GM23248 (cell line): ENCODE data around the gene RBBP5. TPM values are rescaled to one million over a fixed set of nuclear protein-coding genes. Genes with fewer than 3 reads are reported as not detected.

Experiments
- DNase-seq: peaks from one replicate; pipeline ENCODE4 v3.0.0-alpha.2; 2015
- H2AFZ ChIP-seq: fragments of 200-600 bp; sonication (generic); 2 replicates; pipeline ENCODE4 v1.6.1; 2016; ENCODE audit warnings: antibody characterized with exemption
- H3F3A ChIP-seq: fragments of 200-600 bp; sonication (generic); 2 replicates; pipeline ENCODE4 v1.6.1; 2016; ENCODE audit warnings: mild to moderate bottlenecking, antibody characterized with exemption, mixed run types; ENCODE audit not compliant: insufficient read depth
- H3K27ac ChIP-seq: fragments of 200-600 bp; sonication (generic); 2 replicates; pipeline ENCODE4 v1.5.1; 2016; ENCODE audit warnings: mild to moderate bottlenecking
- H3K27me3 ChIP-seq: fragments of 200-600 bp; sonication (generic); replicated peaks from 2 replicates; pipeline ENCODE4 v1.6.1; 2016; ENCODE audit warnings: mild to moderate bottlenecking; ENCODE audit not compliant: insufficient read depth
- H3K36me3 ChIP-seq: fragments of 200-600 bp; sonication (generic); 2 replicates; pipeline ENCODE4 v1.6.1; 2016; ENCODE audit warnings: low read depth, mild to moderate bottlenecking
- H3K4me1 ChIP-seq: fragments of 200-600 bp; sonication (generic); 2 replicates; pipeline ENCODE4 v1.6.1; 2016; ENCODE audit warnings: mild to moderate bottlenecking; ENCODE audit not compliant: insufficient read depth
- H3K4me2 ChIP-seq: fragments of 200-600 bp; sonication (generic); one replicate; pipeline ENCODE4 v1.6.1; 2016; ENCODE audit warnings: mild to moderate bottlenecking; ENCODE audit not compliant: unreplicated experiment
- H3K4me3 ChIP-seq: fragments of 200-600 bp; sonication (generic); 2 replicates; pipeline ENCODE4 v1.5.1; 2016; ENCODE audit warnings: mild to moderate bottlenecking
- H3K79me2 ChIP-seq: fragments of 200-600 bp; sonication (generic); 2 replicates; pipeline ENCODE4 v1.6.1; 2016; ENCODE audit warnings: mild to moderate bottlenecking; ENCODE audit not compliant: insufficient read depth
- H3K9ac ChIP-seq: fragments of 200-600 bp; sonication (generic); 2 replicates; pipeline ENCODE4 v1.6.1; 2016; ENCODE audit warnings: mild to moderate bottlenecking
- H3K9me2 ChIP-seq: fragments of 200-600 bp; sonication (generic); 2 replicates; pipeline ENCODE4 v1.6.1; 2016; ENCODE audit warnings: mixed run types, mild to moderate bottlenecking, moderate library complexity; ENCODE audit not compliant: insufficient read depth
- H3K9me3 ChIP-seq: fragments of 200-600 bp; sonication (generic); one replicate; pipeline ENCODE4 v1.6.1; 2017; ENCODE audit warnings: low read depth
- H4K20me1 ChIP-seq: fragments of 200-600 bp; sonication (generic); 2 replicates; pipeline ENCODE4 v1.6.0; 2016; ENCODE audit not compliant: insufficient read depth
- EZH2 ChIP-seq: fragments of 200-600 bp; sonication (generic); IDR thresholded peaks from 2 replicates; pipeline ENCODE4 v1.6.1; 2018; ENCODE audit warnings: antibody characterized with exemption, mild to moderate bottlenecking; ENCODE audit not compliant: insufficient read depth, poor library complexity, severe bottlenecking
- EZH2phosphoT487 ChIP-seq: fragments of 200-600 bp; sonication (generic); IDR thresholded peaks from 2 replicates; pipeline ENCODE4 v1.6.1; 2018; ENCODE audit warnings: antibody characterized with exemption, moderate library complexity, mild to moderate bottlenecking, low read depth; ENCODE audit not compliant: insufficient read depth
- WGBS, 2 experiments: methylation state at CpG; one replicate each; pipeline ENCODE4 v1.1.6; 2015 to 2017; ENCODE audit warnings: low lambda C conversion rate in 2 of 2, low coverage in 1 of 2; ENCODE audit errors: missing lambda C conversion rate in 2 of 2; 5-methylcytosine and 5-hydroxymethylcytosine counted together
- in situ Hi-C: fragments of 300-500 bp; cut with MboI; formaldehyde crosslinking; loops from 2 replicates; pipeline ENCODE4 v1.15.0; 2020
- polyA plus RNA-seq: library from polyadenylated mRNA; unstranded; fragments of >200 nt; fragmentation: Nextera tagmentation; extraction: Ambion mirVana; gene quantifications from 2 replicates; pipeline ENCODE4 v1.2.1, GENCODE V29; 2016
- total RNA-seq: library from RNA; depleted of rRNA; stranded (reverse); fragments of >200 nt; shearing (Covaris generic); gene quantifications from 2 replicates; pipeline ENCODE4 v1.2.3, GENCODE V29; 2014

The RBBP5 gene
- total and polyA plus RNA-seq, 2 experiments from 2014 or later: 13.6 to 14.3 TPM

DNA sequence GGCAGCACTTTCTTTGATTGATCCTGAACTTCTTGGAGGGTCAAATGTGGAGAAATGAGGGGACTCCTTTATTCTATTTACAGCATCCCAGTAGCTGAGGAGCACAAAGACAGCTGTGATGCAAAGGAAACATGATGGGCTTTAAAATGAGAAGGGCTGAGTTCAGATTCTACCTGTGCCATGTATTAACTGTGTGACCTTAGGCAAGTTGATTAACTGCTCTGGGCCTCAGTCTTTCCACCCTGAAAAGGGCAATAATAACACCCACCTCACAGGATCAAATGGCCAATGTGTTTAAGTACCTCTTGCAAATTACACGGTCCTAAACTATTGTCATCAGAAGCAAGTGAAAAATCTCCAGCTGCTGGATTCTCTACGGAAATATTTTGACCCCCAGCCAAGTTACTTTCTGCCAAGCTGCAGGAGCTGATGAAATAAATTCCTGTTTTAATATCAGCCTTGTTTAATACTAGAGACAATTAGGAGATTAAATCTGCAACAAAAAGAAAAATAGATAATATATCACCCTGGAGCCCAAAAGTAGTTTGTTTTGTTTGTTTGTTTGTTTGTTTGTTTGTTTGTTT lies 53.2 kb downstream of the RBBP5 start:
- 8 to 9% methylated on average over 2 of the region's 2 CpGs for WGBS, 2 experiments
- in situ Hi-C loops: no loop called here
- no peaks in the 10 kb centered on the region for H3K9me3 ChIP-seq

DNA sequence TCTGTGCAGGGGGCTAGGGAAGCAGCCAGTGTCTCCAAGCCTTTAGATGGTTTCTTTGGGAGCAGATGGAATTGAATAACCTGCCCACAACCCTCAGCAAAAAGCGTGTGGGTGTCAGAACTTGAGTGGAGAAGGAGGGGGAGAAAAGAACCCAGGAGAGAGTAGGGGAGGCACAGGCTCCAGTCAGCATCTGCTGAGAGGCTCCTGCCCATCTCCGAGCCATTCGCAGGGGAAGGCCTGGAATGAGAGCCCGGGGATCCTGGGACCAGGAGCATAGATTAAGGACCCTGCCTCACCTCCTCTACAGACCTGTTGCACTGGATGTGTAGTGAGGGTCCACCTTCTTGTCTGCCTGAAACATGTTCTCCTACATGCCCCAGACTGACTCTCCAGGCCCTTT lies 53.8 kb downstream of the RBBP5 start:
- H3K27me3 ChIP-seq: no peaks in the 10 kb centered on the region
- DNase-seq: no peak
- no peak for TF ChIP-seq EZH2phosphoT487
- no peak for TF ChIP-seq EZH2

More for the DNA sequence above, 53.2 kb downstream of the RBBP5 start:
- H3K36me3 ChIP-seq: no peaks in the 10 kb centered on the region
- no peaks in the 10 kb centered on the region for H3F3A ChIP-seq
- no peak for TF ChIP-seq EZH2
- TF ChIP-seq EZH2phosphoT487: no peak
- no peaks in the 10 kb centered on the region for H3K9me2 ChIP-seq
- H3K27me3 ChIP-seq: no peaks in the 10 kb centered on the region
- H3K4me3 ChIP-seq: no peak overlapping the region
- no peak overlapping the region for H2AFZ ChIP-seq
- peak; percentile 54 for DNase-seq
- H4K20me1 ChIP-seq: no peaks in the 10 kb centered on the region
- peaks cover 5% of the 10 kb centered on the region; the same call in 1 of the 2 replicates for H3K4me1 ChIP-seq
- H3K9ac ChIP-seq: no peak overlapping the region
- no peaks in the 10 kb centered on the region for H3K79me2 ChIP-seq
- no peak overlapping the region for H3K27ac ChIP-seq
- H3K4me2 ChIP-seq: peak overlapping the region; percentile 24

DNA sequence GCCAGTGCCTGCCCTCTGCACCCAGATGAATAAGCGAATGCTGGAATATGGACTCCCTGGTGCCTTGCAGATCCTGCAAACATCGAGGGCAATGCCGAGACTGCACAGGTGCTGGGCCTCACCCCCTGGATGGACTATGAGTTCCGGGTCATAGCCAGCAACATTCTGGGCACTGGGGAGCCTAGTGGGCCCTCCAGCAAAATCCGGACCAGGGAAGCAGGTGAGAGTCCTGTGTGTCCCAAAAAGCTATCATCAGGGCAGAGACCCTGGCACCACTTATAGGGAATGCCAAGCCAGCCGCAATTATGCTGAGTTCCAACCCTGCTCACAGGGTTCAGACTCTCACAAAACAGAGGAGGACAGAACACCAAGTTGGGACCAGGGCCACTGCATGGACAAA lies 54.7 kb downstream of the RBBP5 start:
- H3K9me2 ChIP-seq: no peaks in the 10 kb centered on the region
- no peaks in the 10 kb centered on the region for H3F3A ChIP-seq
- WGBS, 2 experiments: 85 to 87% methylated on average over 6 of the region's 6 CpGs
- no peaks in the 10 kb centered on the region for H3K9me3 ChIP-seq
- H3K36me3 ChIP-seq: no peaks in the 10 kb centered on the region
- H3K27me3 ChIP-seq: no peaks in the 10 kb centered on the region
- no peaks in the 10 kb centered on the region for H3K79me2 ChIP-seq
- no peak overlapping the region for H3K9ac ChIP-seq
- H3K4me3 ChIP-seq: no peak overlapping the region
- peaks cover 5% of the 10 kb centered on the region; the same call in 1 of the 2 replicates for H3K4me1 ChIP-seq
- DNase-seq: no peak
- no peak overlapping the region for H3K27ac ChIP-seq
- H4K20me1 ChIP-seq: no peaks in the 10 kb centered on the region
- no peak overlapping the region for H3K4me2 ChIP-seq
- no peak for TF ChIP-seq EZH2
- TF ChIP-seq EZH2phosphoT487: no peak
- H2AFZ ChIP-seq: no peak overlapping the region
- in situ Hi-C loops: no loop called here

More for the DNA sequence above, 53.8 kb downstream of the RBBP5 start:
- peaks cover 5% of the 10 kb centered on the region; the same call in 1 of the 2 replicates for H3K4me1 ChIP-seq
- H3K9ac ChIP-seq: no peak overlapping the region
- no peaks in the 10 kb centered on the region for H3K36me3 ChIP-seq
- no peak overlapping the region for H3K4me3 ChIP-seq
- H3K27ac ChIP-seq: no peak overlapping the region
- H3K79me2 ChIP-seq: no peaks in the 10 kb centered on the region
- H3F3A ChIP-seq: no peaks in the 10 kb centered on the region
- H4K20me1 ChIP-seq: no peaks in the 10 kb centered on the region
- WGBS, 2 experiments: 64 to 66% methylated on average over 4 of the region's 4 CpGs
- H3K9me2 ChIP-seq: no peaks in the 10 kb centered on the region
- in situ Hi-C loops: no loop called here
- H2AFZ ChIP-seq: no peak overlapping the region
- H3K9me3 ChIP-seq: no peaks in the 10 kb centered on the region
- no peak overlapping the region for H3K4me2 ChIP-seq

DNA sequence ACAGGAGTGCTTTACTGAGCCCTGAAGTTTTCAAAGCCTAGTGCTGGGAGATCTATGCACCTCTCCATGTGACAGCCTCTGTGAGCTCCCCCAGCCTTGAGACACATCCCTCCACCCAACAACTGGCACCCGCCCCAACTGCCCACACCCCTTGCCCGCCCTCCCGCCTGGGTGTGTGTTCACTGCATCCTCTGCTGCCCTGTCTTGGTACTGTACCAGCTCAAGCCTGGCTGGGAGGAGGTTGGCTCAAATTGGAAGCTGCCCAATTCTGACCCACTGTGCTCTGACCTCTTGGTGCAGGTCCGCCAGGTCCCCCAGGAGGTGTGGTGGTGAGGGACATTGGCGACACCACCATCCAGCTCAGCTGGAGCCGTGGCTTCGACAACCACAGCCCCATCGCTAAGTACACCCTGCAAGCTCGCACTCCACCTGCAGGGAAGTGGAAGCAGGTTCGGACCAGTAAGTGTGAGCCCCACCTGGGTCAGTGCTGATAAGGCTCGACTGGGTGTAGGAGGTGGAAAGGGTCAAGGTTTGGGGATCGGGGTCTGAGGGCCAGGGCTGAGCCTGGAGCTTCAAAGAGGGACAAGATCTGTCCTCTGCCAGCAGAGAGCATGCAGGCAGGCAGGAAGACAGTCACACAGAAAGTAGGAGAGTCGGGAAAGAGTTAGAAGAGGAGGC lies 55.5 kb downstream of the RBBP5 start:
- Histone ChIP-seq H3K79me2 (no peaks in the 10 kb centered on the region), H3K9me2 (no peaks in the 10 kb centered on the region), H4K20me1 (no peaks in the 10 kb centered on the region), H3K4me2 (no peak overlapping the region), H3K36me3 (no peaks in the 10 kb centered on the region), H2AFZ (no peak overlapping the region), H3K9me3 (no peaks in the 10 kb centered on the region), H3K9ac (no peak overlapping the region), H3K27me3 (no peaks in the 10 kb centered on the region), H3K4me1 (peaks cover 5% of the 10 kb centered on the region; the same call in 1 of the 2 replicates), H3F3A (no peaks in the 10 kb centered on the region), H3K27ac (no peak overlapping the region), H3K4me3 (no peak overlapping the region)
- in situ Hi-C loops: no loop called here
- TF ChIP-seq EZH2phosphoT487 (no peak), EZH2 (no peak)
- no peak for DNase-seq
- 77 to 78% methylated on average over 13 of the region's 13 CpGs for WGBS, 2 experiments

DNA sequence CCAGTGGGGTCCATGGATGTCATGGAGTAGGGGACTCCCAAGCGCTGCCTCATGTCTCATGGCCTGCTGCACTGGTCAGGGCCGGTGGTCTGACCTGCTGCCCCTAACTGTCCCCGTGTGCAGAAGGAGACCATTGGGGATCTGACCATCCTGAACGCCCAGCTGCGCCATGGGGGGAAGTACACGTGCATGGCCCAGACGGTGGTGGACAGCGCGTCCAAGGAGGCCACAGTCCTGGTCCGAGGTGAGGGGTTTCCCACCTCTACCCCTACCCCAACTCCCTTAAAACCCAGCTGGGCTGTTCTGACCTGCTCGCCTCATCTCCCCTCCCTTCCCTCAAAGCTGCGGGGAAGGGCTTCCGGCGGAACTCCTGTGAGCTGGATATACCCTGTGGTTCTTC lies 56.1 kb downstream of the RBBP5 start:
- Histone ChIP-seq H3K27ac (no peak overlapping the region), H3K79me2 (no peaks in the 10 kb centered on the region), H3K9me2 (no peaks in the 10 kb centered on the region), H2AFZ (no peak overlapping the region), H3K36me3 (no peaks in the 10 kb centered on the region), H3F3A (no peaks in the 10 kb centered on the region), H3K27me3 (no peaks in the 10 kb centered on the region), H3K9me3 (no peaks in the 10 kb centered on the region), H4K20me1 (no peaks in the 10 kb centered on the region), H3K4me1 (peaks cover 5% of the 10 kb centered on the region; the same call in 1 of the 2 replicates), H3K4me3 (no peak overlapping the region), H3K9ac (no peak overlapping the region), H3K4me2 (no peak overlapping the region)
- in situ Hi-C loops: no loop called here
- no peak for DNase-seq
- 81 to 83% methylated on average over 14 of the region's 14 CpGs for WGBS, 2 experiments
- no peak for TF ChIP-seq EZH2
- no peak for TF ChIP-seq EZH2phosphoT487
